Measurements from ENCODE around the gene PLPPR2.
"Not testable (repeated sequence)": the region's sequence is repeated elsewhere in the genome, so short reads cannot be mapped to it uniquely, and the experiment has no call there.

PLPPR2 gene

DNA sequence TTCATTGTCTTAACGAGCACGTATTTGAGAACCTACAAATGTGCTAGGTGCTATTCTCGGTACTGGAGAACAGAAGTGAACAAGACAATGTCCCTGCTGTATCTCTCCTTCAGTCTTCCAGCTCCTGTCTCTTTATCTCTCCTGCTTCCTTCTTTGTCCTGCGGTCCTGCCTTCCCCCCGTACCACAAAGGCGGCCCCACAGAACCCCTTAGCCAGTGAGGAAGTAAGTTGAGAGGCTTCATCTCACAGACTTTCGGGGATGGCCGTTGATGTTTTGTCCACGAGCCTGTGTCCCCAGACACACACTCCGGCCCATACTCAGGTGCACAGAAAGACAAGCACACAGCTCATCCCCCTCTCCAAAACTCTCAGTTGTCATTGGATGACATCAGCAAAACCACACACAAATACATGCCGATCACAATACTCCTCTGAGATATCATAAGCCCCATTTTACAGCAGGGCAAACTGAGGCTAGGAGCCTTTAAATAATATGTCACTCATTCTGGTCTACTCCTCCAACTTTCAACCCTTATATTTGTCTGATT lies 18.7 kb downstream of the PLPPR2 start:
- no peak for DNase-seq (ENCODE audit: low spot score)

DNA sequence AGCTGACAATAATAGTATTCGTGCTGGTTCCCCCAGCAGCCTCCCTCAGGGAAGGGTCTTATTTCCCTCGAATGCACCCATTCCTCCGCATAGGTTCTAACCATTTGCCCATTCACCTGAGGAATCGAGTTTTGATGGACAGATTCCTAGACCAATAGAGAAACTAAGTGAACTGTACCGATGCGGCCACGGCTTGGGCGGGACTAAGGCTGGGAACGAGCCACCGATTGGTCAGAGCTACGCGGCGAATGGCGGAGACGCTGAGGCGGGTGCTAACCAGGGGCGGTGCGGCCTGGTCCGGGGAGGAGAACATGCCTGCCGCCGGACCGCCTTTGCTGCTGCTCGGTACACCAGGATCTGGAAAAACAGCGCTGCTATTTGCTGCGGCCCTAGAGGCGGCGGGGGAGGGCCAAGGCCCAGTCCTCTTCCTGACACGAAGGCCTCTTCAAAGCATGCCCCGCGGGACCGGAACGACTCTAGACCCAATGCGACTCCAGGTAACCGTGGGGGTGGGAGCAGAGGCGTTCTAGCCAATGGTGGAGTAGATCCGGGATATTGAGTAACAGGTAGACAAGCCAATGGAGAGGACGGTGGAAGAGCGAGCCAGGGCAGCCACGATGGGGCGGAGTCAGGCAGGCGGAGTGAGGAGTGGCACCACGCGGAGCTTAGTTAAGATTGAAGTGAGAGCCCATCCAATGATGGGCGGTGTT lies 19.4 kb downstream of the PLPPR2 start, which contains the start of gene SWSAP1:
Gene SWSAP1, plus strand, starts transcription at position 234 of the 710 bp plus-strand sequence. Its CDS starts 15 bp downstream, at position 249.
- peak; percentile 99 for DNase-seq (ENCODE audit: low spot score)

DNA sequence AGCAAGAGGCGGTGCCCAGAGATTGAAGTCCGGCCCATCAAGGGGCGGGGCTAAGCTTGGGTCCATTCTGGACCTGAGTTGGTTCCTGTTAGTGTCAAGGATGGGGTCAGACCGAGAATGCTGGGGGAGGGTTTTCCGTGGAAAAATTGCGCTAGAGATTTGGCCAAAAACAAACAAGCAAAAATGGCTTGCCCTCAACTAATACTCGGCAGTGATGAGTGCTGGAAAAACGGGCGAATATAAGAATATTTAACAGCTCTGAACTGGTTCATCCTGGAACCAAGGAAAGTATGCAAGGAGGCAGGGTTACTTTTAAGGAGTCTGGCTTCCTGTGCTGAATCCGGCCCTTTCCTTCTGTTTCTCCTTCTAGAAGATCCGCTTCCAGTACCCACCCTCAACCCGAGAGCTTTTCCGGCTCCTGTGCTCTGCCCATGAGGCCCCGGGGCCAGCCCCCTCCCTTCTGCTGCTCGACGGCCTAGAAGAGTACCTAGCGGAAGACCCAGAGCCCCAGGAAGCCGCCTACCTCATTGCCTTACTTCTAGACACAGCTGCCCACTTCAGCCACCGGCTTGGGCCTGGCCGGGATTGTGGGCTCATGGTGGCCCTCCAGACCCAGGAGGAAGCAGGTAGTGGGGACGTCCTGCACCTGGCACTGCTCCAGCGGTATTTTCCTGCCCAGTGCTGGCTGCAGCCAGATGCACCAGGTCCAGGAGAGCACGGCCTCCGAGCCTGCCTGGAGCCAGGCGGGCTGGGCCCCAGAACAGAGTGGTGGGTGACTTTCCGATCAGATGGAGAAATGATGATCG lies 20.1 kb downstream of the PLPPR2 start:
- peak; percentile 73 for DNase-seq (ENCODE audit: low spot score)

- no peak for DNase-seq (ENCODE audit: low spot score)
These were observed 22.0 kb downstream of the PLPPR2 start for GRCh38 chr19:11377237-11377636.

GRCh38 chr19:11377756-11378155 lies 22.5 kb downstream of the PLPPR2 start:
- DNase-seq (ENCODE audit: low spot score): no peak

DNA sequence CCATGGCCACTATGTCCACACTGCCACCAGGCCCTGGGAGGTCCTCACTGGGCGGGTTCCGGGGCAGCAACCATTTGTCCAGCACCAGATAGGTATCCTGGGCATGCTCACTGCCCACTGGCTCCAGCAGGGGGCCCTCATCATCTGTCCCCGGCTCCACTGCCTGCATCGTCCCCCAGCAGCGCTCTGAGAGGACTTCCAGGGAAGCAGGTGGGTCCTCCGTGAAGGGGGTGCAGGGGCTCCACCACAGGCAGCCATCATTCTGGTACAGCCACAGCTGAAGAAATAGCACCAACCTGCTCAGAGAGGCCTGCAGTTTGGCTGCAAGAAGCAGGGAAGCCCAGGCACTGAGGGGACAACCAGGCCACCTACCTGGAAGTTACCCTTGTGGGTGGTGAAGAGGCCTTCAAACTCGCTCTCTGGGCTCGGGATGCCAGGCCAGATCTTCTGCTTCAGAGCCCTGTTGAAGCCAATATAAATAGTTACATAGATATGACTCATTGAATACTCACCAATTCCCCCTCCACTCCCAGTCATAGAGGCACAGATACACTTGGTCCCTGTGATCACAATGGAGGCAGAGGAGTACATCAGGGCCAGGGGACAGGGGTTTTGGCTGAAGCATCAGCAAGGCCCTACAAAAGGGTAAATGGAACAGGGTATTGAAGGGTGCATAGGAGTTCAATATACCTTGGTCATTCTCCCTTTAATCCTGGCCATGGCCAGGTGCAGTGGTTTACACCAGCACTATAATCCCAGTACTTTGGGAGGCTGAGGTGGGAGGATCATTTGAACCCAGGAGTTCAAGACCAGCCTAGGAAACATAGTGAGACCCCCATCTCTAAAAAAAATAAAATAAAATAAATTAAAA lies 23.3 kb downstream of the PLPPR2 start:
- DNase-seq (ENCODE audit: low spot score): no peak

GRCh38 chr19:11379269-11379845 lies 24.1 kb downstream of the PLPPR2 start:
- DNase-seq (ENCODE audit: low spot score): not testable (repeated sequence)

DNA sequence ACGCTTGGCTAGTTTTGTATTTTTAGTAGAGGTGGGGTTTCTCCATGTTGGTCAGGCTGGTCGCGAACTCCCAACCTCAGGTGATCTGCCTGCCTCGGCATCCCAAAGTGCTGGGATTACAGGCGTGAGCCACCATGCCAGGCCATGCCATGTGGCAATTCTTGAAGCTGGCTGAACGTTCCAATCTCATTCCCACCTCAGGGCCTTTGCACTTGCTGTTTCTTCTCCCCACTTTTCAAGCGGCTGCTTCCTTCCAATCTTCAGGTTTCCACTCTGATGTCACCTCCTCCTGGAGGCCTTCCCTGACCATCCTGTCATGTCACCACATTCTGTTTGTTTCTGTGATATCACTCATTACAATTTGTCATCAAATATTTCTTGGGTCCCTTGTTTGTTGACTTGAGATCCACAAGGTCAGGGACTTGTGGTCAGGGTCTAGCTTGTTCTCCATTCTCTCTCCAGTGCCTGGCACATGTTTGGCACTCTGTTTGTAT lies 24.7 kb downstream of the PLPPR2 start:
- no peak for DNase-seq (ENCODE audit: low spot score)

GRCh38 chr19:11380653-11381537 lies 25.7 kb downstream of the PLPPR2 start:
- peak; percentile 99 for DNase-seq (ENCODE audit: low spot score)

- peak; percentile 22 for DNase-seq (ENCODE audit: low spot score)
These were observed 27.9 kb downstream of the PLPPR2 start for GRCh38 chr19:11382898-11383705.

DNA sequence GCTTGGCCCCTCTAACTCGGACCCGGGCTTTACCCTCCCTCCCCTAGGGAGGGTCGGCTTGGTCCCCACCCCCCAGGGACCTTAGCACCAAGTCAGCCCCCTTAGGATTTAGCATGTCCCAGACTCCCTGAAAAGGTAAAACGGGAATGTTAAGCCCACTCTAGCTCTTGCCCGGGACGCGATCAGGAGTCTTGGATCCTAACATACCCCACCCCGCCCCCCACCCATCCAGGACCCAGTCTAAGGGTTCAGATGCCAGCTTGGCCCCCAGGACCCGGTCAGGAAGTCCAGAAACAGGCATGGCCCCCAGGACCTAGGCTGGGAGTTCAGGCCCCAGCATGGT lies 28.4 kb downstream of the PLPPR2 start:
- no peak for DNase-seq (ENCODE audit: low spot score)

DNA sequence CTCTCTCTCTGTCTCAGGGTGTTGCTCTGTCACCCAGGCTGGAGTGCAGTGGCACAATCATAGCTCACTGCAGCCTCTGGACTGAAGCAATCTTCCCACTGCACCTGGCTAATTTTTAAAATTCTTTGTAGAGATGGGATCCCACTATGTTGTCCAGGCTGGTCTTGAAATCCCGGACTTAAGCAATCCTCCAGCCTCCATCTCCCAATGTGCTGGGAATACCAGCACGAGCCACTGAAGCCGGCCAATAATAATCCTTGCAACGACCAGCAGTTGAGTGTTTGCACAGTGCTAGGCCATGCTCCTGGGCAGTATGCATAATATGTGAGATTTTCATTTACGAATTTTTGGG lies 29.5 kb downstream of the PLPPR2 start:
- DNase-seq (ENCODE audit: low spot score): no peak

GRCh38 chr19:11387162-11388034 lies 32.2 kb downstream of the PLPPR2 start:
- DNase-seq (ENCODE audit: low spot score): no peak

GRCh38 chr19:11390359-11390758 lies 35.1 kb downstream of the PLPPR2 start:
- no peak for DNase-seq (ENCODE audit: low spot score)

GRCh38 chr19:11390933-11391680 lies 35.9 kb downstream of the PLPPR2 start:
- no peak for DNase-seq (ENCODE audit: low spot score)

- DNase-seq (ENCODE audit: low spot score): no peak
These were observed 41.9 kb downstream of the PLPPR2 start for GRCh38 chr19:11397089-11397610.

DNA sequence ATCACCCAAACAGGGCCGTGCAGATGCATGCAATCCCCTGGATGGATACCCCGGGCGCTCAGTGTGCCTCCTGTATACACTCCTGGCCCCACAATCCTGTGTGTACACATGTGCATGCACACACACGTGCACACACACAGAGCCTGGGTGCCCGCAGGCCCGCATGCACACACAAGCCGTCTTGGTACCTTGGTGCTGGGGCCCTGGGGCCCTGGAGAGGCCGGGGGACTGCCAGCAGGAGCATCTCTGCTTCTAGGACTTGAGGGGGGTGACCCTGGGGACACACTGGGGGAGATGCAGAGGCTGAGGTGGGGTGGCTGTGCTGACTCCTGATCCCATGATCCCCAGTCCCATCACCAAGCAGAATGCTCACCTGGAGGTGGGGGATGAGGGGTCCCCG lies 44.4 kb downstream of the PLPPR2 start:
- no peak for DNase-seq (ENCODE audit: low spot score)

- no peak for DNase-seq (ENCODE audit: low spot score)
These were observed 45.6 kb downstream of the PLPPR2 start for GRCh38 chr19:11400798-11401197.
